Left ventricle myocardium inferior (tissue), 1 donor: Measurements from ENCODE around the gene MSI2. TPM values are rescaled to one million over a fixed set of nuclear protein-coding genes. Genes with fewer than 3 reads are reported as not detected.

Experiments used
- DNase-seq: peaks from one replicate; pipeline ENCODE4 v3.0.0-alpha.2; 2020
- H3K27ac ChIP-seq: fragments of 200-600 bp; replicated peaks from 2 replicates; pipeline ENCODE4 v1.8.0; 2021
- H3K27me3 ChIP-seq: fragments of 200-600 bp; 2 replicates; pipeline ENCODE4 v1.8.0; 2021; ENCODE audit warnings: low read depth
- H3K36me3 ChIP-seq: fragments of 200-600 bp; 2 replicates; pipeline ENCODE4 v1.8.0; 2021
- H3K4me1 ChIP-seq: fragments of 200-600 bp; 2 replicates; pipeline ENCODE4 v1.8.0; 2021
- H3K4me3 ChIP-seq: fragments of 200-600 bp; 2 replicates; pipeline ENCODE4 v1.8.0; 2021; ENCODE audit warnings: mild to moderate bottlenecking, moderate library complexity
- H3K9me3 ChIP-seq: fragments of 200-600 bp; replicated peaks from 2 replicates; pipeline ENCODE4 v1.8.0; 2021
- intact Hi-C: fragments of 100-400 bp; cut with micrococcal nuclease; formaldehyde crosslinking; loops from one replicate; pipeline ENCODE4 v1.11.0; 2022
- total RNA-seq: library from RNA; stranded (reverse); fragmentation: NEBNext Ultra II Directional; extraction: Animal tissue kit (Norgen Biotek cat#: 25700); gene quantifications from one replicate; pipeline ENCODE4 v1.2.1, GENCODE V29; 2021
- TF ChIP-seq, protein P1 (sequence below): fragments of 200-600 bp; IDR thresholded peaks from 2 replicates; pipeline ENCODE4 v1.8.0; 2021; ENCODE audit warnings: antibody characterized with exemption, mild to moderate bottlenecking, borderline replicate concordance
- donor health status: DM: no; HTN: yes; CAD: no; lungs with severe emphysema.

The MSI2 gene
- total RNA-seq, 1 donor from 2014 or later, result 118 TPM

DNA sequence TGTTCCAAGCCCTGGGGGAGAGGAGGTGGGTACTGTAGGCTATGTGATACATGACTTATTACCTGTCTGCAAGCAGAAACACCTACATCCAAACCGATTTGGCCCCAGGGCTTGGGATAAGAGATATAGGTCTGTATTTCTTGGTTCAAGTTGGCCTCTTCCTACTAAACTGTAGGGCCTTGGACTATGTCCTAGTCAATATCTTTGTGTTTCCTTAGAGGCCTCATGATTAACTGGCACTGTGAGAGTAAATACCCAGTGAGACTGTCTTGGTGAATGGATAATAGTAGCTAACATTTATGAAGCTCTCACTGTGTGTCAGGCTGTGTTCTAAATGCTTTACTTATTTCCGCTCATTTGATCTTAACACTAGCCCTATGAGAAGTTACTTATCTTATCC, 70.0 kb downstream of the MSI2 start:
- Histone ChIP-seq H3K4me3 (no peak overlapping the region), H3K36me3 (no peaks in the 10 kb centered on the region), H3K27me3 (no peaks in the 10 kb centered on the region), H3K27ac (no peak overlapping the region), H3K4me1 (peaks cover 63% of the 10 kb centered on the region), H3K9me3 (no peaks in the 10 kb centered on the region)
- no peak for DNase-seq
- intact Hi-C loops, result no loop called here
- TF ChIP-seq, protein P1, sequence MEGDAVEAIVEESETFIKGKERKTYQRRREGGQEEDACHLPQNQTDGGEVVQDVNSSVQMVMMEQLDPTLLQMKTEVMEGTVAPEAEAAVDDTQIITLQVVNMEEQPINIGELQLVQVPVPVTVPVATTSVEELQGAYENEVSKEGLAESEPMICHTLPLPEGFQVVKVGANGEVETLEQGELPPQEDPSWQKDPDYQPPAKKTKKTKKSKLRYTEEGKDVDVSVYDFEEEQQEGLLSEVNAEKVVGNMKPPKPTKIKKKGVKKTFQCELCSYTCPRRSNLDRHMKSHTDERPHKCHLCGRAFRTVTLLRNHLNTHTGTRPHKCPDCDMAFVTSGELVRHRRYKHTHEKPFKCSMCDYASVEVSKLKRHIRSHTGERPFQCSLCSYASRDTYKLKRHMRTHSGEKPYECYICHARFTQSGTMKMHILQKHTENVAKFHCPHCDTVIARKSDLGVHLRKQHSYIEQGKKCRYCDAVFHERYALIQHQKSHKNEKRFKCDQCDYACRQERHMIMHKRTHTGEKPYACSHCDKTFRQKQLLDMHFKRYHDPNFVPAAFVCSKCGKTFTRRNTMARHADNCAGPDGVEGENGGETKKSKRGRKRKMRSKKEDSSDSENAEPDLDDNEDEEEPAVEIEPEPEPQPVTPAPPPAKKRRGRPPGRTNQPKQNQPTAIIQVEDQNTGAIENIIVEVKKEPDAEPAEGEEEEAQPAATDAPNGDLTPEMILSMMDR, result no peak

DNA sequence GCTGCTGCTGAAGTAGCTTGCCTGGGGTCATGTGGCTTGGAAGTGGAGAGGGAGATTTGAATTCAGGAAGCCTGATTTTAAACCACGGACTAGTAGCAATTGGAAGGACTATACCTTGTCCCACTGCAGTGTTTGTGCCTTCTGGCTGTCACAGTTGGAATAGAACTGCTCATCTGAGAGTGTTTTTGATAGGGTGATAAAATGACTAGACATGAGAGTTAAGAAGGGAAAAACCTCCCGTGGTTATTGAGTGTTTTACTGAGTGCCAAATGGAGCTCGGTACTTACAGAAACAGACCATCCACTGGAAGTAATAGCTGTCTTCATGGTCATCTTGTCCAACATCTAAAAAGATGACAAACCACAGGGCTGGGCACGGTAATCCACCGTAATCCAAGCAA, 70.4 kb downstream of the MSI2 start:
- Histone ChIP-seq H3K36me3 (no peaks in the 10 kb centered on the region), H3K27me3 (no peaks in the 10 kb centered on the region), H3K4me3 (no peak overlapping the region), H3K4me1 (peaks cover 68% of the 10 kb centered on the region), H3K27ac (peak overlapping the region; percentile 18), H3K9me3 (no peaks in the 10 kb centered on the region)
- no peak for DNase-seq
- TF ChIP-seq, protein P1, result no peak
- intact Hi-C loops, result no loop called here

DNA sequence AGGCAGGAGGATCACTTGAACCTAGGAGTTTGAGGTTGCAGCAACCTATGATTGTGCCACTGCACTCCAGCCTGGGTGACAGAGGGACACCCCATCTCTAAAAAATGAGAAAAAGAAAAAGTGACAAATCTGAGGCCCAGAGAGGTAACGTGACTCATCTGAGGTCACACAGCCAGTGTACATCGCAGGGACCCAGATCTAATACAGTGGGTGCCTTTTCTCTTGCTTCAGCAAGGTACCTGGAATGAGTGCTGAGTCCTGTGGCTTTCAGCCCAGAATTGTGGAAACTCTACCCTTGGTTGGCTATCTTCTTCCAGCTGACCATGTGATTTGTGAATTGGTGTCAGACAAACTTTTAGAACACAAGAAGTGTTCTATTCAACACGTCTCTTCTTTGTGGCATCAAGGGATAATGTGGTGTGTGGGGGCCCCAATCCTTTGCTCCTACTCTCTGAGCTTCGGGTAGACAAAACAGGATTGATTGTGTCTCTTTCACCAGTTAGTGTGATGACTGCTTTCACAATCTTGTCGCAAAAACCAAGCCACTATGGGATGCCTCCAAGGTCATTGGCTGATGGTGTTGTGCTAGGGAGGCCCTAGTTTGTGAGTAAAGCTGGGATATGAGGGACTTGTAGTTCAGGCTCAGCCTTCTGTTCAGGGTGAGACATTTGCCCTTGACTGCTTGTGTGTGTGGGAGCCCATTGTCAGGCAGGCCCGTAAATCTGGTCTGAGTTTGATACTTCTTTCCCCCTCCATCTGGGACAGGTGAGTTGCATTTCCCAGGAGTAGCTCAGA, 71.0 kb downstream of the MSI2 start:
- intact Hi-C loops, result no loop called here
- H3K27me3 ChIP-seq, result no peaks in the 10 kb centered on the region
- peaks cover 72% of the 10 kb centered on the region for H3K4me1 ChIP-seq
- no peak for DNase-seq
- peak overlapping the region; percentile 18 for H3K27ac ChIP-seq
- no peak overlapping the region for H3K4me3 ChIP-seq
- no peaks in the 10 kb centered on the region for H3K36me3 ChIP-seq
- TF ChIP-seq, protein P1, result no peak
- H3K9me3 ChIP-seq, result no peaks in the 10 kb centered on the region

DNA sequence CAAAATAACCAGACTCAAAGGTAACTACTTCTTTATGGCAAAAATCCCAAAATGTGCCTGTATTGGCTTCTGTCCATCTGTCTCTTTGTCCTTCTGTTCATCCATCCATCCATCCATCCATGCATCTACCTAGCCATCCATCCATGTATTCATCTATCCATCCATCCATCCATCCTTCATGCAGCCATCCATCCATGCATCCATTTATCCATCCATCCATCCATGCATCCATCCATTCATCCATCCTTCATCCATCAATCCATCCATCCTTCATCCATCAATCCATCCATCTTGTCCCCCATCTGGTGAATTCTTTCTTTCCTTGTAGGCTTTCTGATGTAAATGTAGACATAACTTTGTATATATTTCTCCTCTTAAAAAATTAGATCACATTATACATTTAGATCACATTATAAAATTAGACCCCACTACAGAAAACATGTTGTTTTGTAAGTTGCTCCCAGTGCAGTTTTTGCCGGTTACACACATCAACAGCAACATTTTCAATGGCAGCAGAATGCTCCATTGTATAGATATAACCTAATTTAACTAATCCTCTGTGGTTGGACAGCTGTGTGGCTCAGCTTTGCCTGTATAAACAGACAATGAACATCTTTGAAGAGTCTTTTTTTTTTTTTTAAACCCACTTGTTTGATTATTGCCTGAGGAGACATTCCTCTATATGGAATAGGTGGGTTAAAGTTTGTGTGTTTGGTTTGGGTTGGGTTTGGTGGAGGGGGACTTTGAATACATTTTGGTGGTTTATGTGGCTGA, 72.0 kb downstream of the MSI2 start:
- H3K4me1 ChIP-seq, result peaks cover 71% of the 10 kb centered on the region

More for the DNA sequence above, 72.0 kb downstream of the MSI2 start:
- Histone ChIP-seq H3K36me3 (no peaks in the 10 kb centered on the region), H3K9me3 (no peaks in the 10 kb centered on the region), H3K27me3 (no peaks in the 10 kb centered on the region), H3K4me3 (no peak overlapping the region), H3K27ac (peak overlapping the region; percentile 83)
- no peak for DNase-seq
- intact Hi-C loops, result no loop called here
- TF ChIP-seq, protein P1, result no peak
